Keratinocyte (primary cell): ENCODE measurements around the gene PDE9A. TPM values are rescaled to one million over a fixed set of nuclear protein-coding genes. Genes with fewer than 3 reads are reported as not detected.
A peak's percentile ranks its signal among the peaks of the same experiment; 100 is the strongest.

ENCODE experiments used
- DNase-seq: peaks from one replicate; pipeline ENCODE4 v3.0.0-alpha.2; 2011; ENCODE audit warnings: low read depth, missing footprints, low spot score
- FAIRE-seq: peaks from 2 replicates; lab custom pipeline; 2011; peaks lifted over from hg19 to GRCh38; lab: Jason Lieb, UNC
- H2AFZ ChIP-seq: 2 replicates; pipeline ENCODE4 v1.6.0; 2012; ENCODE audit warnings: low read length, control low read depth, inconsistent platforms; ENCODE audit not compliant: control insufficient read depth
- H3K27ac ChIP-seq: 2 replicates; pipeline ENCODE4 v1.5.1; 2011; ENCODE audit warnings: low read length; ENCODE audit not compliant: control insufficient read depth, insufficient read depth
- H3K27me3 ChIP-seq: 3 replicates; pipeline ENCODE4 v1.6.0; 2011; ENCODE audit warnings: low read length; ENCODE audit not compliant: control insufficient read depth, insufficient read depth; ENCODE audit errors: extremely low read depth
- H3K36me3 ChIP-seq, 2 experiments: 2 replicates in 1 of 2; 3 replicates in 1 of 2; pipeline ENCODE4 v1.5.1; 2011; ENCODE audit warnings: low read length in 2 of 2, mild to moderate bottlenecking in 1 of 2; ENCODE audit not compliant: control insufficient read depth in 2 of 2, insufficient read depth in 2 of 2; ENCODE audit errors: extremely low read depth in 1 of 2
- H3K4me1 ChIP-seq: 3 replicates; pipeline ENCODE4 v1.5.1; 2011; ENCODE audit warnings: low read length; ENCODE audit not compliant: control insufficient read depth, insufficient read depth; ENCODE audit errors: extremely low read depth
- H3K4me2 ChIP-seq: 3 replicates; pipeline ENCODE4 v1.6.0; 2011; ENCODE audit warnings: low read depth, low read length; ENCODE audit not compliant: control insufficient read depth, insufficient read depth; ENCODE audit errors: extremely low read depth
- H3K4me3 ChIP-seq, 3 experiments: fragments of 200-600 bp in 1 of 3; sonication (generic) in 1 of 3; 2 replicates in 2 of 3; 3 replicates in 1 of 3; pipeline ENCODE4 v1.5.1; 2011 to 2016; ENCODE audit warnings: low read length in 3 of 3, mild to moderate bottlenecking in 3 of 3, control low read depth in 2 of 3, inconsistent platforms in 1 of 3, low read depth in 1 of 3, mixed read lengths in 1 of 3, mixed run types in 1 of 3, moderate library complexity in 1 of 3; ENCODE audit not compliant: control insufficient read depth in 2 of 3, insufficient read depth in 2 of 3; ENCODE audit errors: extremely low read depth in 1 of 3
- H3K79me2 ChIP-seq: 2 replicates; pipeline ENCODE4 v1.6.0; 2012; ENCODE audit warnings: low read length; ENCODE audit not compliant: control insufficient read depth, insufficient read depth
- H3K9ac ChIP-seq: 3 replicates; pipeline ENCODE4 v1.6.0; 2011; ENCODE audit warnings: low read length; ENCODE audit not compliant: control insufficient read depth, insufficient read depth; ENCODE audit errors: extremely low read depth
- H3K9me1 ChIP-seq: 3 replicates; pipeline ENCODE4 v1.6.0; 2011; ENCODE audit warnings: low read length; ENCODE audit not compliant: control insufficient read depth, insufficient read depth; ENCODE audit errors: extremely low read depth
- H3K9me3 ChIP-seq: 2 replicates; pipeline ENCODE4 v1.5.1; 2012; ENCODE audit warnings: low read depth, low read length; ENCODE audit not compliant: control insufficient read depth
- H4K20me1 ChIP-seq: 3 replicates; pipeline ENCODE4 v1.6.0; 2011; ENCODE audit warnings: low read length; ENCODE audit not compliant: control insufficient read depth, insufficient read depth; ENCODE audit errors: extremely low read depth
- CTCF ChIP-seq, 3 experiments: IDR thresholded peaks in 1 of 3; conservative IDR thresholded peaks in 1 of 3; optimal IDR thresholded peaks in 1 of 3; 2 replicates in 2 of 3; 3 replicates in 1 of 3; pipeline versions ENCODE3 to v1.5.1; 2011; ENCODE audit warnings: low read length in 3 of 3, mild to moderate bottlenecking in 3 of 3, moderate library complexity in 2 of 3, control low read depth in 1 of 3, inconsistent platforms in 1 of 3; ENCODE audit not compliant: insufficient read depth in 2 of 3; ENCODE audit errors: extremely low read depth in 1 of 3
- EZH2 ChIP-seq: IDR thresholded peaks from one replicate; pipeline ENCODE4 v1.6.1; 2012; ENCODE audit warnings: inconsistent platforms, mild to moderate bottlenecking, low read length, moderate library complexity
- dilution Hi-C: fragments of 300-500 bp; cut with MboI; formaldehyde crosslinking; loops from one replicate; pipeline ENCODE4 v1.7.0; 2020; ENCODE audit warnings: low sequenced_read_pairs; ENCODE audit not compliant: extremely low pct_ligation_motif_present
- polyA plus RNA-seq, 5 experiments: library from polyadenylated mRNA; depleted of rRNA in 3 of 5; stranded (reverse) in 3 of 5; stranded (forward) in 1 of 5; unstranded in 1 of 5; fragments of >200 nt; gene quantifications; 1 replicate in 1 of 5; 2 replicates in 3 of 5; 3 replicates in 1 of 5; pipeline versions ENCODE4 v1.2.1 to v1.2.3, GENCODE V29; 2011 to 2012; ENCODE audit warnings: missing spikeins in 2 of 5, low read depth in 1 of 5, low replicate concordance in 1 of 5

Gene PDE9A
- polyA plus RNA-seq, 1 donor (not counting 4 experiments of a cell fraction or from before 2014, with no cell fraction given) = 0.13 TPM

GRCh38 chr21:42616941-42617340 lies 36.5 kb upstream of the PDE9A start:
- no peak overlapping the region for H3K9ac ChIP-seq
- H3K27me3 ChIP-seq = peaks cover 37% of the 10 kb centered on the region
- no peaks in the 10 kb centered on the region for H3K9me3 ChIP-seq
- no peak overlapping the region for H2AFZ ChIP-seq
- peak overlapping the region; percentile 56 for H3K4me2 ChIP-seq
- H3K4me3 ChIP-seq = no peak overlapping the region
- dilution Hi-C loops = no loop called here
- peaks cover 14% of the 10 kb centered on the region for H3K4me1 ChIP-seq
- no peak for DNase-seq
- H3K9me1 ChIP-seq = no peaks in the 10 kb centered on the region
- H3K79me2 ChIP-seq = no peaks in the 10 kb centered on the region
- TF ChIP-seq CTCF (optimal IDR thresholded peaks at IDR 0.05 in 1 of 3, IDR thresholded peaks at IDR 0.05 in 1 of 3, conservative IDR thresholded peaks at IDR 0.05 in 1 of 3; ENCODE audit: extremely low read depth in 1 of 3, insufficient read depth in 2 of 3, low read length in 3 of 3) = no peak
- TF ChIP-seq EZH2 = peak; percentile 67
- H4K20me1 ChIP-seq = no peaks in the 10 kb centered on the region
- no peaks in the 10 kb centered on the region for H3K36me3 ChIP-seq
- no peak overlapping the region for H3K27ac ChIP-seq
- FAIRE-seq = no peak

DNA sequence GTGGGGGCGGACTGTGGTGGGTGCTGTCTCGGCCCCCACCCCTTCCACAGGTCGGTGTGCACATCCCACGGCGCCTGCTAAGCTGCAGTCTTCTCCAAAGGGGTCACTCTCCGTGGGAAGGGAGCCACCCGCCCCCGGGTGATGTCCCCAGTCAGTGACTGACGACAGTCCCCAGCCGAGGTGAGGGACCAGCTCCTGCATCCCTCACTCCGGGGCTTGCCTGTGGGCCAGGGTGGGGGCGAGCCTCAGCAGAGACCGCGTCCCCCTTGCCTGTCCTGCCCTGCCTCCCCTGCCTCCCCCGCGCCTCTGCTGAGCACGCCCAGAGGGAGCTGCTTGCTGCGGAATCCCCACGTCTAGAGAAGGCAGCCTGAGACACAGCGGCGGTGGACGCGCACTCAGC lies 35.9 kb upstream of the PDE9A start:
- FAIRE-seq (no peak), DNase-seq (no peak)
- no peaks in the 10 kb centered on the region for H3K36me3 ChIP-seq
- no peak for TF ChIP-seq CTCF (optimal IDR thresholded peaks at IDR 0.05 in 1 of 3, IDR thresholded peaks at IDR 0.05 in 1 of 3, conservative IDR thresholded peaks at IDR 0.05 in 1 of 3; ENCODE audit: extremely low read depth in 1 of 3, insufficient read depth in 2 of 3, low read length in 3 of 3)
- no peak for TF ChIP-seq EZH2
- H3K79me2 ChIP-seq = no peaks in the 10 kb centered on the region
- H3K9me3 ChIP-seq = no peaks in the 10 kb centered on the region
- no peak overlapping the region for H3K27ac ChIP-seq
- no peak overlapping the region for H3K4me2 ChIP-seq
- H2AFZ ChIP-seq = no peak overlapping the region
- peaks cover 14% of the 10 kb centered on the region for H3K4me1 ChIP-seq
- no peaks in the 10 kb centered on the region for H4K20me1 ChIP-seq
- dilution Hi-C loops = no loop called here
- H3K4me3 ChIP-seq = no peak overlapping the region
- H3K9ac ChIP-seq = no peak overlapping the region
- peaks cover 37% of the 10 kb centered on the region for H3K27me3 ChIP-seq
- H3K9me1 ChIP-seq = no peaks in the 10 kb centered on the region
